Measurements from ENCODE around the gene CD248.

GRCh38 chr11:66365711-66366619, 49.1 kb upstream of the CD248 start:
- no peak for TF ChIP-seq CTCF (IDR thresholded peaks at IDR 0.05; ENCODE audit: insufficient read depth, low read depth, low read length)
- TF ChIP-seq EZH2 (IDR thresholded peaks at IDR 0.05; ENCODE audit: insufficient read depth, low read length): no peak

Measured in astrocyte (in vitro differentiated cells and primary cell).